Heart left ventricle (tissue), 16 donors: ENCODE data around the gene LRP1. TPM values are rescaled to one million over a fixed set of nuclear protein-coding genes. Genes with fewer than 3 reads are reported as not detected.

Source experiments
- ATAC-seq, 4 donors: fragments of 200-7000 bp; cut with Tn5 transposase; one replicate each; pipeline ENCODE4 v1.9.1; 2020 to 2022; ENCODE audit warnings: moderate library complexity in 4 of 4, mild to moderate bottlenecking in 3 of 4, moderate number of reproducible peaks in 1 of 4
- DNase-seq, 5 donors: peaks; one replicate each; pipeline ENCODE4 v3.0.0-alpha.2; 2020
- H3K27ac ChIP-seq, 12 donors: fragments of 200-600 bp; sonication (generic) in 4 of 12; one replicate each; pipeline versions ENCODE4 v1.5.0 to v1.8.0; 2016 to 2022; ENCODE audit warnings: mild to moderate bottlenecking in 2 of 12
- H3K27me3 ChIP-seq, 9 donors: fragments of 200-600 bp; sonication (generic) in 2 of 9; one replicate each; pipeline versions ENCODE4 v1.5.1 to v1.8.0; 2016 to 2022; ENCODE audit warnings: mild to moderate bottlenecking in 3 of 9
- H3K36me3 ChIP-seq, 9 donors: fragments of 200-600 bp; sonication (generic) in 2 of 9; one replicate each; pipeline versions ENCODE4 v1.5.0 to v1.8.0; 2018 to 2022; ENCODE audit warnings: mild to moderate bottlenecking in 2 of 9
- H3K4me1 ChIP-seq, 12 donors: fragments of 200-600 bp; sonication (generic) in 4 of 12; one replicate each; pipeline versions ENCODE4 v1.5.0 to v1.8.0; 2016 to 2022; ENCODE audit warnings: mild to moderate bottlenecking in 3 of 12
- H3K4me3 ChIP-seq, 12 donors: fragments of 200-600 bp; sonication (generic) in 4 of 12; one replicate each; pipeline versions ENCODE4 v1.5.0 to v1.8.0; 2017 to 2022; ENCODE audit warnings: mild to moderate bottlenecking in 9 of 12, moderate library complexity in 4 of 12
- H3K9me3 ChIP-seq, 12 donors: fragments of 200-600 bp; sonication (generic) in 4 of 12; one replicate each; pipeline versions ENCODE4 v1.5.0 to v1.8.0; 2016 to 2022; ENCODE audit warnings: mild to moderate bottlenecking in 1 of 12
- CTCF ChIP-seq, 12 donors: fragments of 200-600 bp; sonication (generic) in 4 of 12; IDR thresholded peaks; one replicate each; pipeline versions ENCODE4 v1.5.0 to v1.8.0; 2018 to 2022; ENCODE audit warnings: antibody characterized with exemption in 12 of 12, mild to moderate bottlenecking in 5 of 12
- POLR2A ChIP-seq, 2 donors: fragments of 450-650 bp; IDR thresholded peaks; one replicate each; pipeline ENCODE4 v1.6.1; 2017; ENCODE audit warnings: antibody characterized with exemption in 2 of 2, mild to moderate bottlenecking in 2 of 2, moderate library complexity in 2 of 2
- WGBS, 4 donors: extraction: QIAGEN DNeasy Blood & Tissue Kit in 2 of 4; methylation state at CpG; one replicate each; pipeline versions ENCODE4 v1.1.5 to v1.1.7; 2013 to 2018; 5-methylcytosine and 5-hydroxymethylcytosine counted together
- intact Hi-C, 10 donors: fragments of 100-400 bp; cut with DNase I; formaldehyde crosslinking; loops; one replicate each; pipeline versions ENCODE4 v1.11.1 to v1.14.2; 2022
- microRNA counts, 2 donors: library from miRNA; unstranded; fragments of <30 nt; microRNA quantifications; one replicate each; lab custom pipeline; 2016
- microRNA-seq, 4 donors: library from miRNA; unstranded; fragments of <30 nt; microRNA quantifications; one replicate each; pipeline versions ENCODE4 to v1.2.0, GENCODE V29; 2017 to 2020
- polyA plus RNA-seq, 2 donors: library from polyadenylated mRNA; stranded (reverse); fragments of 200-250 nt; gene quantifications; one replicate each; pipeline ENCODE4 v1.2.3, GENCODE V29; 2013
- total RNA-seq, 9 donors: library from RNA; depleted of rRNA in 2 of 9; stranded (reverse); fragments of >200 nt in 2 of 9; fragmentation: NEBNext Ultra II Directional in 3 of 9; extraction: Animal tissue kit (Norgen Biotek cat#: 25700) in 3 of 9; gene quantifications; one replicate each; pipeline versions ENCODE4 v1.1.0 to v1.2.4, GENCODE V29; 2016 to 2023
- donor health status: ischemic (EF 13 %, LVEDD 7.1; RV severe dilation, severe dysfunction).
- donor health status: healthy with polysubstance abuse.
- donor health status: DM: no; HTN: yes; CAD: no.
- donor health status: DM: no; HTN: no; CAD: no.
- donor health status: ischemic (EF 25% LVEDD 6.9; RV normal size, moderate dysfunction).
- donor health status: ischemic (EF 25% LVEDD 5.7; RV mildly dilated, moderate dysfunction).
- donor health status: healthy.
- donor health status: DM: yes; HTN: yes; CAD: no.
- donor health status: ischemic (EF 35%, LVEDD 5.7; RV mildly dilated, moderate dysfunction).
- donor health status: nonischemic (EF 11% LVEDD 7.7; RV severe dilation, severe dysfunction).
- donor health status: DM: yes; HTN: yes; CAD: no.
- donor health status: PGD.
- donor health status: ischemic (EF 29% LVEDD 5.4; RV normal size, mild dysfunction).
- donor health status: nonischemic (EF 23%, LVEDD 6.1; RV moderate dilation, normal function).

The LRP1 gene
- total and polyA plus RNA-seq, 11 donors: 23.0 to 316 (median 69.0) TPM

GRCh38 chr12:57260366-57260765 is 132.1 kb downstream of the LRP1 start:
- WGBS, 4 donors: 78 to 88% (median 80%) methylated on average over 4 of the region's 4 CpGs
- intact Hi-C loops: loop anchor here in 4 of 10 donors (5.0 kb wide), 1 partner anchor 192 kb away; no protein-coding TSS in a partner anchor
- TF ChIP-seq POLR2A (IDR thresholded peaks at IDR 0.05): no peak
- no peak for TF ChIP-seq CTCF (IDR thresholded peaks at IDR 0.05)
- H3K36me3 ChIP-seq: peaks cover 0 to 77% (median 49%) of the 10 kb centered on the region in 9 donors
- peak overlapping the region; percentile 24 to 89 (median 84) for H3K27ac ChIP-seq
- DNase-seq (no peak), ATAC-seq (no peak)
- no peaks in the 10 kb centered on the region for H3K9me3 ChIP-seq
- peaks cover 0 to 57% (median 22%) of the 10 kb centered on the region in 12 donors for H3K4me1 ChIP-seq
- no peaks in the 10 kb centered on the region for H3K27me3 ChIP-seq
- no peak overlapping the region for H3K4me3 ChIP-seq

DNA sequence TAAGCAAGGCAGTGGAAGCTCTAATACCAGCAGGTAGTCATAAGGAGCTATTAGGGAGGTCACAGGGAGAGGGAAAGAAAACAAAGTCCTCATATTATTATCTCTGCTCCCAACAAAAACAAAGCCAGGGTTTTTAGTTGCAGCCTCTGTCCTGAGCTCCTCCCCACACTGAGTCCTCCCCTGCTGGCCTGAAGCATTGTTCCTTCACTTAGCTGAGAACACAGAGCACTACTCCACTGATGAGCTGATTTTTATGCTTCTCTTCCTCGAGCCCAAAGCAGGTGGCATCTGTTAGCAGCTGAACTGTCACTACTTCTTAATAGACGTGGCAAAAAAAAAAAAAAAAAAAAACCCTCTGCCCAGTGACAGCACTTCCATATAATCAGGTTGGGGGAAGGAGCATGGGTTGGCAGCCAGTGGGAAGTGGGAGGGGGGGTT is 133.2 kb downstream of the LRP1 start:
- 31 to 51% (median 42%) methylated on average over 2 of the region's 2 CpGs for WGBS, 4 donors
- peak; percentile 40 to 55 (median 43) for ATAC-seq
- H3K27ac ChIP-seq: peak overlapping the region; percentile 51 to 89 (median 80)
- peaks cover 0 to 77% (median 46%) of the 10 kb centered on the region in 9 donors for H3K36me3 ChIP-seq
- peaks cover 0 to 57% (median 22%) of the 10 kb centered on the region in 12 donors for H3K4me1 ChIP-seq
- no peaks in the 10 kb centered on the region for H3K9me3 ChIP-seq
- no peaks in the 10 kb centered on the region for H3K27me3 ChIP-seq
- no peak for DNase-seq
- intact Hi-C loops: loop anchor here in 4 of 10 donors (5.0 kb wide), 1 partner anchor 191 kb away; no protein-coding TSS in a partner anchor
- TF ChIP-seq POLR2A (IDR thresholded peaks at IDR 0.05) (no peak), CTCF (IDR thresholded peaks at IDR 0.05) (no peak)
- H3K4me3 ChIP-seq: no peak overlapping the region

DNA sequence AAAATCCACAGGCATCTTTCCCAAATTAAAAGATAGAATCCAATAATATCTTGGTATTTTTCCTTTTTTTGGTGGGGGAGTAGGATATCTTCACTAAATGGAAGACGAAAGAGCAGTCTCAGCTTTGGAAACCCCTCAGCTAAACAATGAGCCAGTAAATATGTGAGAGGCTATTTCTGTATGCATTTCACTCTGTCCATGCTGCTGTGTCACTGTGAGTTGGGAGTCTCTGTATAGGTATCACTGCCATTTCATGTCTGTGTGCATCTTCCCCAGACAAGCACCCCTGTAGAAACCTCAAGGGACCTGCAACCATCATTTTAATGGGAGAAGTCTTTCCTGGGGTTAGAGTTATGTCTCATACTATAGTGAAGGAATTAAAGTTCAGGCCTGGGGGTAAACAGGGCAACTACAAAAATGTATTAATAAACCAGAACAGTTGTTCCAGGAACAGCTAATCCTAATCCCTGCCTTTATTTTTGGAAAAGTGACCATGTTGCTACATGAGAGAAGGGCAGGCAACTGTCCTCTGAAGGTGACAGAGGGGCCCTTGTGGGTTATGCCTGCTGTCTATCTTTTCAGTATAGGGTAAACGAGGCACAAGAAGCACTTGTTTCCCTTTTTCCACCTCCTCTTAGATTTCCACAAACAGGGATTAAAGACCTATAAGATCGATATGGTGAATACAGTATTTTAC is 134.0 kb downstream of the LRP1 start:
- ATAC-seq (no peak), DNase-seq (no peak)
- no peak overlapping the region for H3K4me3 ChIP-seq
- peak overlapping the region; percentile 51 to 89 (median 80) for H3K27ac ChIP-seq
- peaks cover 0 to 77% (median 46%) of the 10 kb centered on the region in 9 donors for H3K36me3 ChIP-seq
- 61 to 73% (median 66%) methylated on average over 3 of the region's 3 CpGs for WGBS, 4 donors
- intact Hi-C loops: loop anchor here in 8 of 10 donors (2.0 to 5.0 kb wide), 2 partner anchors 190 to 191 kb away; no protein-coding TSS in a partner anchor
- no peak for TF ChIP-seq POLR2A (IDR thresholded peaks at IDR 0.05)
- TF ChIP-seq CTCF (IDR thresholded peaks at IDR 0.05): no peak
- no peaks in the 10 kb centered on the region for H3K9me3 ChIP-seq
- peaks cover 0 to 57% (median 22%) of the 10 kb centered on the region in 12 donors for H3K4me1 ChIP-seq
- no peaks in the 10 kb centered on the region for H3K27me3 ChIP-seq

MicroRNAs encoded within 50 kb of the gene (microRNA counts, 767-probe panel; counts per million panel counts)
- 71.6 to 309 counts per million in 2 donors for microRNA hsa-miR-1228-3p (lab: Ali Mortazavi, UCI)

Small RNAs within 50 kb of the gene (microRNA-seq; reads per million reads assigned to microRNA genes)
- 1.1 to 2.3 (median 1.4) reads per million in 4 donors for gene MIR1228

Other genes starting within 250 kb of the LRP1 start
- gene SDR9C7, start 194.1 kb upstream of the LRP1 start, total RNA-seq: under 1 TPM in 3 of 9 donors, not detected in 6; 0.12 to 0.27 (median 0.20) TPM
- not detected for gene SDR9C7, start 194.1 kb upstream of the LRP1 start, polyA plus RNA-seq
- under 1 TPM in 7 of 9 donors, not detected in 2; 0.08 to 0.54 (median 0.16) TPM for gene RDH16, start 170.9 kb upstream of the LRP1 start, total RNA-seq
- gene RDH16, start 170.9 kb upstream of the LRP1 start, polyA plus RNA-seq: under 1 TPM; 0.06 to 0.27 TPM
- gene ZBTB39, start 121.9 kb upstream of the LRP1 start, total RNA-seq: 1 to 10 TPM; 2.7 to 4.5 (median 3.6) TPM
- 1 to 10 TPM; 1.5 to 2.6 TPM for gene ZBTB39, start 121.9 kb upstream of the LRP1 start, polyA plus RNA-seq
- not detected for gene TAC3, start 112.0 kb upstream of the LRP1 start, total RNA-seq
- not detected for gene TAC3, start 112.0 kb upstream of the LRP1 start, polyA plus RNA-seq
- gene MYO1A, start 78.4 kb upstream of the LRP1 start, total RNA-seq: under 1 TPM in 3 of 9 donors, not detected in 6; 0.06 to 0.77 (median 0.45) TPM
- gene MYO1A, start 78.4 kb upstream of the LRP1 start, polyA plus RNA-seq: under 1 TPM in 1 of 2 donors, not detected in 1; 0.19 TPM
- gene NEMP1, start 49.7 kb upstream of the LRP1 start, total RNA-seq: 10 to 100 TPM in 1 of 9 donors, 1 to 10 TPM in 8; 1.7 to 12.0 (median 3.6) TPM
- gene NEMP1, start 49.7 kb upstream of the LRP1 start, polyA plus RNA-seq: 1 to 10 TPM; 1.4 to 2.2 TPM
- gene NAB2, start 39.4 kb upstream of the LRP1 start, total RNA-seq: 10 to 100 TPM in 8 of 9 donors, 1 to 10 TPM in 1; 8.7 to 20.3 (median 11.8) TPM
- gene NAB2, start 39.4 kb upstream of the LRP1 start, polyA plus RNA-seq: 10 to 100 TPM; 10.7 to 30.1 TPM
- 10 to 100 TPM; 31.6 to 87.7 (median 37.6) TPM for gene STAT6, start 17.1 kb upstream of the LRP1 start, total RNA-seq
- 10 to 100 TPM; 39.6 to 41.0 TPM for gene STAT6, start 17.1 kb upstream of the LRP1 start, polyA plus RNA-seq
- gene LRP1-AS, start 19.1 kb downstream of the LRP1 start, total RNA-seq: not detected
- not detected for gene LRP1-AS, start 19.1 kb downstream of the LRP1 start, polyA plus RNA-seq
- 1 to 10 TPM; 1.9 to 8.0 (median 3.2) TPM for gene NXPH4, start 88.3 kb downstream of the LRP1 start, total RNA-seq
- gene NXPH4, start 88.3 kb downstream of the LRP1 start, polyA plus RNA-seq: 1 to 10 TPM; 1.3 to 2.3 TPM
- 10 to 100 TPM; 26.2 to 46.7 (median 35.5) TPM for gene SHMT2, start 101.2 kb downstream of the LRP1 start, total RNA-seq
- 10 to 100 TPM; 15.9 to 76.5 TPM for gene SHMT2, start 101.2 kb downstream of the LRP1 start, polyA plus RNA-seq
- gene STAC3, start 122.7 kb downstream of the LRP1 start, total RNA-seq: 1 to 10 TPM in 3 of 9 donors, under 1 TPM in 5, not detected in 1; 0.47 to 5.7 (median 0.92) TPM
- under 1 TPM; 0.61 to 0.67 TPM for gene STAC3, start 122.7 kb downstream of the LRP1 start, polyA plus RNA-seq